Measurements from ENCODE around the gene DNAH12. TPM values are rescaled to one million over a fixed set of nuclear protein-coding genes. Genes with fewer than 3 reads are reported as not detected.

Gene DNAH12
- total and polyA plus RNA-seq, 2 of the 13 experiments (the other 11 are each of a cell fraction or from before 2014, with no cell fraction given) = 0.11 TPM

GRCh38 chr3:57555738-57556458 lies 11.8 kb upstream of the DNAH12 start, which contains the start of gene PDE12 (continued):
- 0 out of 2 replicates have a peak, but pooled peaks have one; percentile 85 for TF ChIP-seq ZNF850 (CRISPR knock-in tag; conservative IDR thresholded peaks at IDR 0.05)
- peak; percentile 91 for TF ChIP-seq RXRB (CRISPR knock-in tag; IDR thresholded peaks at IDR 0.05; ENCODE audit: borderline replicate concordance)
- TF ChIP-seq MAFF (IDR thresholded peaks at IDR 0.05; ENCODE audit: low read depth, low read length) = no peak
- no peak for TF ChIP-seq ADNP (CRISPR knock-in tag; IDR thresholded peaks at IDR 0.05)
- no peak for TF ChIP-seq SRSF9 (IDR thresholded peaks at IDR 0.05; ENCODE audit: borderline replicate concordance, insufficient read depth, low read depth, low read length, poor library complexity, severe bottlenecking)
- TF ChIP-seq STAG1 (CRISPR knock-in tag; IDR thresholded peaks at IDR 0.05) = peak; percentile 10
- TF ChIP-seq ZNF646 (CRISPR knock-in tag; IDR thresholded peaks at IDR 0.05) = no peak; the same call in 1 of the 2 replicates
- no peak; the same call in 1 of the 2 replicates for TF ChIP-seq ZNF142 (CRISPR knock-in tag; IDR thresholded peaks at IDR 0.05)

Measured in HepG2 (cell line).